Naive thymus-derived CD8-positive, alpha-beta T cell (primary cell): ENCODE data around the gene UBASH3B. TPM values are rescaled to one million over a fixed set of nuclear protein-coding genes. Genes with fewer than 3 reads are reported as not detected.

Experiments used
- ATAC-seq, 2 donors: fragments of 150-1000 bp; cut with Tn5 transposase in 1 of 2; sonication (Bioruptor Pico), chemical (Tn5 transposase) in 1 of 2; 1 replicate in 1 of 2; 2 replicates in 1 of 2; pipeline ENCODE4 v1.10.0; 2021; ENCODE audit warnings: mild to moderate bottlenecking in 2 of 2, moderate library complexity in 2 of 2
- POLR2A ChIA-PET: fragments of 350-600 bp; sonication (Branson Sonifier 250); formaldehyde crosslinking; loops from one replicate; lab custom pipeline; 2021; ENCODE audit warnings: antibody characterized with exemption; lab: Charles Lee
- DNase-seq, 10 donors: peaks; one replicate each; pipeline versions ENCODE4 v3.0.0 to v3.0.0-alpha.2; 2020 to 2022
- H3K27ac Mint-ChIP-seq, 10 donors: one replicate each; pipeline ENCODE4 v1.8.0; 2020 to 2022; ENCODE audit warnings: mild to moderate bottlenecking in 10 of 10, mixed read lengths in 10 of 10, moderate library complexity in 4 of 10, inconsistent platforms in 1 of 10
- H3K27me3 Mint-ChIP-seq, 5 donors: one replicate each; pipeline ENCODE4 v1.8.0; 2021 to 2022; ENCODE audit warnings: mixed read lengths in 5 of 5
- H3K36me3 Mint-ChIP-seq, 3 donors: one replicate each; pipeline ENCODE4 v1.8.0; 2020 to 2022; ENCODE audit warnings: mixed read lengths in 3 of 3, mild to moderate bottlenecking in 2 of 3, inconsistent platforms in 1 of 3
- H3K4me1 Mint-ChIP-seq, 4 donors: one replicate each; pipeline ENCODE4 v1.8.0; 2021 to 2022; ENCODE audit warnings: mixed read lengths in 4 of 4
- H3K4me3 Mint-ChIP-seq, 10 donors: one replicate each; pipeline ENCODE4 v1.8.0; 2020 to 2022; ENCODE audit warnings: mild to moderate bottlenecking in 10 of 10, mixed read lengths in 10 of 10, moderate library complexity in 6 of 10, inconsistent platforms in 1 of 10
- H3K9me3 Mint-ChIP-seq, 9 donors: one replicate each; pipeline ENCODE4 v1.8.0; 2020 to 2022; ENCODE audit warnings: mixed read lengths in 9 of 9, mild to moderate bottlenecking in 3 of 9, inconsistent platforms in 1 of 9, moderate library complexity in 1 of 9
- polyA plus RNA-seq, 3 donors: library from polyadenylated mRNA; unstranded; fragments of 300-500 nt; fragmentation: Illumina TruSeq; gene quantifications; one replicate each; pipeline ENCODE4 v1.2.3, GENCODE V29; 2021
- total RNA-seq, 8 experiments: library from RNA in 2 of 8; stranded (reverse) in 2 of 8; gene quantifications; one replicate each; pipeline ENCODE4 v1.2.3 and lab custom pipeline; 2021 to 2026

Gene UBASH3B
- total and polyA plus RNA-seq, 5 experiments from 2014 or later: 6.8 to 35.2 (median 12.8) TPM

DNA sequence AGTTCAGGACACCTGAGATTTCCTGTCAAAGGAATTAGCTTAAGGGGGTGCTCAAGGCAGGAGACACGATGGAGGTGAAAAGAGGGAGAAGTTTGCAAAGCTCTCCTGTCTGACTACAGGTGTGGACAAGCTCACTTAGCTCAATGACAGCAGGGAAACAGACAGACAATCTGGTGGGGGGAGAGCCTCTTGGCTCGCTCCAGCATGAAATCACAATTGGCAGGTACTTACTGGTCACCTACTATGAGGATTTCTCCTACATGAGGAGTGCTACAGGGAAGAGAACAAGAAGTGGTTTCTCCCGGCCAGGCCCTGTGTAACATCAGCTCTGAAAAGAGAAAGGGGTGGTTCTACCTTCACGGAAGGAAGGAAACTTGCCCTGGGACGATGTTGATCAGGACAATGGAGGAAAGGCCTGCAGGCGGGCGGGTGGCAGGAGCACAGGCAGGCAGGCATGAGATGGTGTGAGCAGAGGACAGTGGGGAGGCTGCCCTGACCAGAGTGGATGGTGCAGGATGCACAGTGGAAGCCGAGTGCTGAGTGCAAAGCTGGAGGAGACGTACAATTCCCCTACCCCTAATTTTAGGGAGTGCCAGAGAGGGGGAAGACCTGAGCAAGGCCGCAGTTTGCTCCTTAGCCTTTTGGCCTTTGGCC is 124.9 kb downstream of the UBASH3B start:
- Mint-ChIP-seq H3K36me3 (peaks cover 0 to 87% (median 24%) of the 10 kb centered on the region in 3 donors), H3K27ac (peak overlapping the region in 6 of 10 donors; percentile 16 to 81 (median 42)), H3K4me3 (peak overlapping the region in 1 of 10 donors; percentile 20), H3K4me1 (peaks cover 10 to 30% (median 20%) of the 10 kb centered on the region in 4 donors), H3K27me3 (no peaks in the 10 kb centered on the region), H3K9me3 (no peaks in the 10 kb centered on the region)
- no peak for ATAC-seq
- POLR2A ChIA-PET: interaction anchor here (0.6 to 1.0 kb wide), 2 partner anchors 27 to 152 kb away, joined by 3 read pairs; no protein-coding TSS in a partner anchor
- DNase-seq: no peak

DNA sequence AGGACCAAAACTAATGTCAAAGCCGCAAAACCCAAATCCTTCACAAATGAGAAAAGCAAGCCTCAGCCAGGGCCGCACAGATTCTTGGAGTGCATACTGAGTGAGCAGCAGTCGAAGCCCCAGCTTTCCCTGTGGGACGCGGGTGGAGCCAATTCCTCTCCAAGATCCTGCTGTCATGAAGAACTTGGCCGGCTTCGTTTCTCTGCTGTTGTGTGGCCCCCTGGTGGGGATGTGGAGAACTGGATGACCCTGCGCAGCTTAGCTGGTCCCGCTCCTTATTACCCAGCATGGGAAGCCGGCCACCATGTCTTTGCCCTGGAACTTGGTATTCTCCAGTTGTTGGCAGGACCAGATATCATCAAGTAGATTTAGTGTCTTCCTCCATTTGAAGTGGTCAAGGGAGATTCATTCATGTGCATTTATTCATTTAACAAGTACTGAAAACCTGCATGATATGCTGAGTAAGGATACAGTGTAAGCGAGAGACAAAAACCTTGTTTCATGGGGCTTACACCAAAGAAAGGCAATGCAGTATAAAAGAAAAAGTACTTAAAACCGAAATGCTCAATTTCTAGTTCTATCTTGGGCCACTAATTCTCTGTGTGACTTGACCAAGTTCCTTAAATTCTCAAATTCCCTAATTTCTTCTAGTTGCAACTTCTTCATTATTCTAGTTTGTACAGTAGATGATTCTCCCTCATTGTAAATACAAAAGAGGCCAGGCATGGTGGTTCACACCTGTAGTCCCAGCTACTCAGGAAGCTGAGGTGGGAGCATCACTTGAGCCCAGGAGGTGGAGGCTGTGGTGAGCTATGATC is 126.1 kb downstream of the UBASH3B start:
- peak overlapping the region in 2 of 10 donors; percentile 6 to 43 for H3K27ac Mint-ChIP-seq
- H3K4me1 Mint-ChIP-seq: peaks cover 4 to 18% (median 10%) of the 10 kb centered on the region in 4 donors
- H3K36me3 Mint-ChIP-seq: peaks cover 0 to 86% (median 24%) of the 10 kb centered on the region in 3 donors
- POLR2A ChIA-PET: interaction anchor here (0.6 to 1.2 kb wide), 5 partner anchors 29 to 241 kb away, joined by 3 read pairs; no protein-coding TSS in a partner anchor
- H3K27me3 Mint-ChIP-seq: no peaks in the 10 kb centered on the region
- no peak overlapping the region for H3K4me3 Mint-ChIP-seq
- no peaks in the 10 kb centered on the region for H3K9me3 Mint-ChIP-seq
- DNase-seq (peak; percentile 55 to 82 (median 70)), ATAC-seq (peak; percentile 83 to 95)

DNA sequence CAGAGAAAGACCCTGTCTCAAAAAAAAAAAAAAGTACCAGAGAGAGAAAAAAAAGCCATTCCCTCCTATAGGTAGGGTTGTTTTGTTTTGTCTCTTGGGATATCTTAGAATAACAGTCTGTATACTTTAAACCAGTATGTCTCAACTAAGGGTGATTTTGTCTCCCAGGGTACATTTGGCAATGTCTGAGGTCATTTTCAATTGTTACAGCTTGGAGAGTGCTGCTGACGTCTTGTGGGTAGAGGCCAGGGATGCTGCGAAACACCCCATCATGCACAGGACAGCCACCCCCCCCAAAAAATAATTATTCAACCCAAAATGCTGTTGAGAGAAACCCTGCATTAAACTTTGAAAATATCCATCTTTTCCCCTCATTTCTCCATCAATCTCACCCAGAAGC is 126.7 kb downstream of the UBASH3B start:
- Mint-ChIP-seq H3K4me1 (peaks cover 4 to 12% (median 6%) of the 10 kb centered on the region in 4 donors), H3K4me3 (no peak overlapping the region), H3K36me3 (peaks cover 0 to 84% (median 26%) of the 10 kb centered on the region in 3 donors), H3K9me3 (no peaks in the 10 kb centered on the region), H3K27ac (no peak overlapping the region), H3K27me3 (no peaks in the 10 kb centered on the region)
- DNase-seq: no peak
- POLR2A ChIA-PET: interaction anchor here (0.6 to 1.2 kb wide), 5 partner anchors 28 to 241 kb away, joined by 3 read pairs; no protein-coding TSS in a partner anchor
- no peak for ATAC-seq

DNA sequence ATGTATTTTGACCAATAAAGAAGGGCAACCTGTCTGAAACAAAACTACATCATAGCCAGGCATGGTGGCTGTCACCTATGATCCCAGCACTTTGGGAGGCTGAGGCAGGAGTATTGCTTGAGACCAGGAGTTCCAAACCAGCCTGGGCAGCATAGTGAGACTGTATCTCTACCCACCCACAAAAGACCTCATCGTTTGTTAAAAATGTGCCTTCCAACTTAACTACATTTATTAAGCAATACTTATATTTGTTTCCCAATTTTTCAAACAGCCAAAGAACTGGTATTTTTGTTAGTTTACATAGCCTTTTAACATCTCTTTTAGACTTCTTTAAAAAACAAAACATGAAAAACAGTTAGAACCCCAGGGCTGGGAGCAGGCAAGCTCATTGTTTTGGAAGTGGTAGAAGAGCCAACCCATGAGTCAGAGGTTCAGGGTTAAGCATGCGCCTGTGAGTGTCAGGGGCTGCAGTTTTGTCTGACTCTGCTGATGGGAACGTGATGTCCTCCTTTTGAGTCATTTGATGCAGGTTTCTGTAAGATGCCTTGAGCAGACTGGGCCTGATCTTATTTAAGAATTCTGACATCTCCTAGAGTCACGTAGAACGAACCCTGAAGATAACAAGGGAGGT is 128.9 kb downstream of the UBASH3B start:
- peaks cover 0 to 77% (median 25%) of the 10 kb centered on the region in 3 donors for H3K36me3 Mint-ChIP-seq

DNA sequence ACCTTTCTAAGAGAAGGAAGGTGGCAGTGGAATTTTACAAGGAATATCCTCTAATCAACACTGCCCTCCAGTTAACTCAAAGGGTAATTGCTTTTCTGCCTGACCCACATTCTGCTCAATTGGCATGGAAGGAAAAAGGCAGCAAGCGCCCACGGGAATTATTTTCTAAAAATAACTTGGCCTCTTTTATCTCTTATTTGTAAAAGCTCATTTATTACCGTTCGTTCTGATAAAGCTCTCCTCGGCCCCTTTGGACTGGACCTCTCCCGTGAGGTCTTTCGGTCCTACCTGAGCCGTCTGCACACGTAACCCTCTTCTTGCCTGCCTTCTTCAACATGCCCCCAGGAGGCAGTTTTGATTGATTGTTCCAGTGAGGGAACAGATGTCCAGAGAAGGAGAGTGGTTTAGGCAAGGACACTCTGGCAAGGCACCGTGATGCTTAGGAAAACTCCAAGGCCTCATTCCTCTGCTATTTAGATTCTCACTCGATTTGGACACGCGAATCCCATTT is 129.6 kb downstream of the UBASH3B start:
- Mint-ChIP-seq H3K9me3 (no peaks in the 10 kb centered on the region), H3K4me3 (no peak overlapping the region), H3K4me1 (peaks cover 0 to 5% (median 3%) of the 10 kb centered on the region in 4 donors), H3K27ac (peak overlapping the region in 1 of 10 donors; percentile 32), H3K27me3 (no peaks in the 10 kb centered on the region), H3K36me3 (peaks cover 0 to 77% (median 28%) of the 10 kb centered on the region in 3 donors)
- ATAC-seq (no peak), DNase-seq (no peak)
- POLR2A ChIA-PET: interaction anchor here (0.6 to 1.1 kb wide), 2 partner anchors 59 to 85 kb away, joined by 3 to 8 read pairs; no protein-coding TSS in a partner anchor

More for the DNA sequence above, 128.9 kb downstream of the UBASH3B start:
- Mint-ChIP-seq H3K4me1 (peaks cover 0 to 5% (median 3%) of the 10 kb centered on the region in 4 donors), H3K27ac (peak overlapping the region in 2 of 10 donors; percentile 37 to 58), H3K27me3 (no peaks in the 10 kb centered on the region), H3K9me3 (no peaks in the 10 kb centered on the region), H3K4me3 (no peak overlapping the region)
- DNase-seq: no peak
- ATAC-seq: no peak
- POLR2A ChIA-PET: interaction anchor here (1.1 kb wide), 1 partner anchor 59 kb away, joined by 3 read pairs; no protein-coding TSS in a partner anchor

DNA sequence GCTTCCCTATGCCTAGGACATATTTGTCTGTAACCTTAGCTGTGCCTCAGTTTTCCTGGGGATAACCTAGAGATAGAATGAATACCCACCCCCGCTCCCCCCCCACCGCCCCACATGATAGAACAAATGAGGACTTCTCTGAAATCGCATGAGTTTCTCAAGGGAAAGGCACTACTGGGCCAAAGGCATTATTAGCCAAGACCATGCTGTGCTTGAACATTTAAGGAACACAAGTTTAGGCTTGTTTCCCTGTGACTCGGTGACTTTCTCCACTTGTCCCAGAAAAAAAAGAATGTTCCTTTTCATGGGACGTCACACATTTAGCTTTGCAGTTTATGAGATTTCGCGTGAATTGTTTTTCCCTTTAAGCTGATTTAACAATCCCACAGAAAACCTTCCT is 131.4 kb downstream of the UBASH3B start:
- Mint-ChIP-seq H3K4me1 (no peaks in the 10 kb centered on the region), H3K27me3 (no peaks in the 10 kb centered on the region), H3K27ac (peak overlapping the region in 1 of 10 donors; percentile 42), H3K36me3 (peaks cover 0 to 78% (median 28%) of the 10 kb centered on the region in 3 donors), H3K9me3 (no peaks in the 10 kb centered on the region), H3K4me3 (no peak overlapping the region)
- DNase-seq (no peak), ATAC-seq (no peak)
- POLR2A ChIA-PET: no interaction called here

DNA sequence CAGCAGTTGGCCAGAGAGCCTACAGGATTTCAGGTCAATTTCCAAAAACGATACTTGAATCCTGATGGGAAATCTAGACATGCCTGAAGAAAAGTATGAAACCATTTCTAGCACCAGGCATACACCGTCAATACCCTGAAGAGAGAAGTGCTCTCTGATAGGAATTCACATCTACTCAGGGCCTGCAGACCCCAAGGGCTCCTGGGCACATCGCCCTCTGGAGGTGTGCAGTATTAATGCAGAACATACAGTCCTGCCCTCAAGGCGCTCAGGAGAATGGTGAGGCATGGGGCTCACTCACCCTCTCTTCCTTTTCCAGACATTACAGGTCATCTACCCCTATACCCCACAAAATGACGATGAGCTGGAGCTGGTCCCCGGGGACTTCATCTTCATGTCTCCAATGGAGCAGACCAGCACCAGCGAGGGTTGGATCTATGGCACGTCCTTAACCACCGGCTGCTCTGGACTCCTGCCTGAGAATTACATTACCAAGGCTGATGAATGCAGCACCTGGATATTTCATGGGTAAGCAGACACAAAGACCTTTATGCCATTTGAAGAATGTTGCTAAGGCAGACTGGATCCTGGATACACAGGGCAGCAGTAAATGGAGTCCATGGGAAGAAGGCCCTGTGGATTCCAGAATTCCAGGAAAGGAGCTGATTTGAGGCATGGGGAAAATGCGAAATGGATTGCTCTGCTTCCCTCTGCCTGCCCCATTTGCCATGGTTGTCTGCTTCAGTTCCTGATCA is 133.4 kb downstream of the UBASH3B start:
- Mint-ChIP-seq H3K4me1 (no peaks in the 10 kb centered on the region), H3K4me3 (peak overlapping the region in 1 of 10 donors; percentile 20), H3K9me3 (no peaks in the 10 kb centered on the region), H3K27ac (peak overlapping the region in 1 of 10 donors; percentile 21), H3K36me3 (peaks cover 0 to 71% (median 17%) of the 10 kb centered on the region in 3 donors), H3K27me3 (no peaks in the 10 kb centered on the region)
- POLR2A ChIA-PET: no interaction called here
- DNase-seq: no peak
- ATAC-seq: no peak

DNA sequence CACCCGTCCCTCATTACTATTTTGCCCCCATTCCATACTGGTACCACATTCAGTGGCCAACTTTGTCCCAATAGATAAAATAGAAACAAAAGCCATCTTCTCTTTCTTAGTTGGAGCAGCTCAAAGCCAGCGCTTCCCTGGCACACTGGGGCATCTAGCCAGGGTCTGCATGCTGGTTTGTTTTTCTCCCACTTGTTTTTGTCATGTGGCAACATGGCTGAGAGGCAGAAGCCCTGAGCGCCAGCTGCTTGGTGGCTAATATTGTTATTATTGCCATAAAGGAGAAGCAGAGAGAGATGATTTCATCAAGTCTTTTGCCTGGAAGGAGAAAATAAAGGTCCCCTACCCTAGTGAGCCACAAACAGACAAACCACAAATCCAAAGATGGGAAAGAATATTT is 134.4 kb downstream of the UBASH3B start:
- POLR2A ChIA-PET: interaction anchor here (0.6 kb wide), 1 partner anchor 19 kb away, joined by 3 read pairs; no protein-coding TSS in a partner anchor
- Mint-ChIP-seq H3K36me3 (peaks cover 0 to 70% (median 12%) of the 10 kb centered on the region in 3 donors), H3K27ac (peak overlapping the region in 2 of 10 donors; percentile 5 to 25), H3K9me3 (no peaks in the 10 kb centered on the region), H3K4me1 (no peaks in the 10 kb centered on the region), H3K4me3 (no peak overlapping the region), H3K27me3 (no peaks in the 10 kb centered on the region)
- ATAC-seq (no peak), DNase-seq (no peak)

DNA sequence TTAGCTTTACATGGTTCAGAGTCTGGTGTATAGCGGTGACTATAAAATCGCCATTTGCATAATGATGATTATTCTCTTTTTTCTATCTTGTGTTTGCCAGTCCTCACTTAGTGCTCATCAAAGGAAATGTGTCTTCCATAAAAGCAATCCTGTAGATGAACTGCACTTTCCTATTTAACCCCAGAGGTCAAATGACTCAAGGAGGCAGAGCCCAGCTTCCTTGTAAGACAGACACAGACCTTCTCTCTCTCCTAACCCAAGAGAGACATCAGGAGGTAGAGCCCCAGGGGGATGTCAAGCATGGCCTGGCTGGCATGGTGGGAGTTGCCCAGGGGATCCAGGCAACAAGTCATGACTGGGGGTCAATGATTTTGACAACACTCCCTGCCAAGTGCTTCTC is 135.9 kb downstream of the UBASH3B start:
- ATAC-seq (no peak), DNase-seq (no peak)
- Mint-ChIP-seq H3K9me3 (no peaks in the 10 kb centered on the region), H3K27me3 (no peaks in the 10 kb centered on the region), H3K4me1 (peaks cover 0 to 5% (median 4%) of the 10 kb centered on the region in 4 donors), H3K36me3 (peaks cover 0 to 76% (median 16%) of the 10 kb centered on the region in 3 donors), H3K4me3 (no peak overlapping the region), H3K27ac (peak overlapping the region in 2 of 10 donors; percentile 24 to 78)
- POLR2A ChIA-PET: no interaction called here

DNA sequence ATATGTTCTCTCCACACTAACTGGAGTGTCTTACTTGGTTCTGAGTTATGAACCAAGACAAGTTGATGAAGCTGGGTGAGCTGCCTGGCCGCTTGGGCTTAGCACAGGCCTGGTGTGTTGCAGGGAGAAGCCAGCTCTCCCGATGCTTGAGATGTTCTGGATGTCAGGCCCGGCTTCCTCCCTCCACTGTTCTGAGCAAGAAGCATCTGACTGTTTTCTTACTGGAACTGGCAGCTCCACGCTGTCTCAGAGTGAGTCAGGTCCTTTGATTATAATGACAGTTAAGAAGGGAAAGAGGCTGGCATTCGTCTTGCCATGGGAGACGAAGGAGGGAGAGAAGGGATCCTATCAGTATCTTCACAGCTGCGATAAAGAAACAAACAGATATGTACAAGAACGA is 136.3 kb downstream of the UBASH3B start:
- peaks cover 0 to 80% (median 20%) of the 10 kb centered on the region in 3 donors for H3K36me3 Mint-ChIP-seq
- DNase-seq: no peak
- H3K27me3 Mint-ChIP-seq: no peaks in the 10 kb centered on the region
- POLR2A ChIA-PET: no interaction called here
- H3K4me1 Mint-ChIP-seq: peaks cover 0 to 8% (median 5%) of the 10 kb centered on the region in 4 donors
- H3K27ac Mint-ChIP-seq: peak overlapping the region in 2 of 10 donors; percentile 27 to 78
- H3K9me3 Mint-ChIP-seq: no peaks in the 10 kb centered on the region
- H3K4me3 Mint-ChIP-seq: peak overlapping the region in 1 of 10 donors; percentile 34
- ATAC-seq: no peak

DNA sequence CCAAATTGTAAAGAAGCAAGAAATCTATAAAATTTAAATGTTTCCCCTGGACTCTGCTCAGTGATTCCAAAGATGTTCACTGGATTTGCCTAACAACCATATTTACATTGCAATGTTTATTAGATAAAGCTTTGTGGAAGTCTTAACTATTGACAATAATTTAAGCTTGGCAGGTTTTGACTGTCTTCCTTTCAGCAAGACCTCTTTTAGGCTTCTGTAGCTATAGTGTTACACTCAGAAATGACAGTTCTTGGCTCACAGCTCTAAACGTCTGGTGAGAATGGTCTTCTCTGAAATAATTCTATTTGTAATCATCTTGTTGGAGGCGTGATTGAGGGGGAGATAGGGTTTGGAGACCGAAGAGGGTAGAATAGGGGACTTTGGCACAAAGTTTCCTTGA is 138.0 kb downstream of the UBASH3B start:
- peaks cover 0 to 8% (median 7%) of the 10 kb centered on the region in 4 donors for H3K4me1 Mint-ChIP-seq
- H3K27ac Mint-ChIP-seq: peak overlapping the region in 2 of 10 donors; percentile 6 to 84
- POLR2A ChIA-PET: no interaction called here
- no peaks in the 10 kb centered on the region for H3K27me3 Mint-ChIP-seq
- ATAC-seq (no peak), DNase-seq (no peak)
- H3K9me3 Mint-ChIP-seq: no peaks in the 10 kb centered on the region
- H3K36me3 Mint-ChIP-seq: peaks cover 5 to 89% (median 25%) of the 10 kb centered on the region in 3 donors
- H3K4me3 Mint-ChIP-seq: no peak overlapping the region
